HepG2 (cell line): ENCODE data around the gene IL1R1. TPM values are rescaled to one million over a fixed set of nuclear protein-coding genes. Genes with fewer than 3 reads are reported as not detected.

ENCODE experiments used
- CBX2 ChIP-seq, 2 experiments: fragments of 200-600 bp in 1 of 2; sonication (generic); formaldehyde crosslinking in 1 of 2; IDR thresholded peaks; 2 replicates each; pipeline versions ENCODE4 v1.7.0 to v1.8.1; 2018 to 2022; ENCODE audit warnings: low read depth in 2 of 2, low read length in 1 of 2, mild to moderate bottlenecking in 1 of 2, missing genetic modification reagents in 1 of 2
- CENPT ChIP-seq: sonication (generic); formaldehyde crosslinking; IDR thresholded peaks from 2 replicates; pipeline ENCODE4 v1.8.0; 2022; ENCODE audit warnings: low read depth, mild to moderate bottlenecking, moderate library complexity, missing genetic modification reagents
- MAFK ChIP-seq, 2 experiments: IDR thresholded peaks in 1 of 2; conservative IDR thresholded peaks in 1 of 2; 2 replicates each; pipeline ENCODE4 v1.6.1; 2011; ENCODE audit warnings: improper control_type of control experiment in 2 of 2, low read length in 2 of 2
- MTA1 ChIP-seq: sonication (generic); formaldehyde crosslinking; IDR thresholded peaks from 2 replicates; pipeline ENCODE4 v1.4.0; 2020; ENCODE audit warnings: missing genetic modification reagents, mild to moderate bottlenecking, borderline replicate concordance
- RFX3 ChIP-seq: IDR thresholded peaks from 2 replicates; pipeline ENCODE4 v1.6.1; 2016; ENCODE audit warnings: missing biosample characterization, missing genetic modification reagents
- SP5 ChIP-seq: IDR thresholded peaks from 2 replicates; pipeline ENCODE4 v1.6.1; 2016; ENCODE audit warnings: low read depth, borderline replicate concordance
- TCF7 ChIP-seq: sonication (generic); IDR thresholded peaks from 2 replicates; pipeline ENCODE4 v1.6.1; 2016; ENCODE audit warnings: antibody characterized with exemption, low read depth
- ZNF136 ChIP-seq: sonication (generic); formaldehyde crosslinking; IDR thresholded peaks from 2 replicates; pipeline ENCODE4 v1.8.1; 2022; ENCODE audit warnings: low read depth, mild to moderate bottlenecking, moderate library complexity, missing genetic modification reagents
- ZNF354B ChIP-seq: sonication (generic); formaldehyde crosslinking; IDR thresholded peaks from 2 replicates; pipeline ENCODE4 v1.8.0; 2022; ENCODE audit warnings: mild to moderate bottlenecking, missing genetic modification reagents
- ZNF431 ChIP-seq: sonication (generic); formaldehyde crosslinking; IDR thresholded peaks from 2 replicates; pipeline ENCODE4 v1.9.0; 2022; ENCODE audit warnings: missing genetic modification reagents, low read depth, mild to moderate bottlenecking, borderline replicate concordance
- polyA plus RNA-seq, 8 experiments: library from polyadenylated mRNA; depleted of rRNA in 3 of 8; stranded (reverse) in 7 of 8; unstranded in 1 of 8; fragments of >200 nt; fragmentation: Illumina TruSeq in 4 of 8; extraction: Trizol in 4 of 8; gene quantifications; 2 replicates each; pipeline versions ENCODE4 v1.2.1 to v1.2.3, GENCODE V29; 2011 to 2016; ENCODE audit warnings: low read depth in 4 of 8, missing spikeins in 1 of 8, mixed read lengths in 1 of 8; ENCODE audit not compliant: insufficient read depth in 1 of 8
- total RNA-seq, 5 experiments: library from RNA; depleted of rRNA; stranded (reverse); fragments of >200 nt; fragmentation: Illumina TruSeq; extraction: Trizol; gene quantifications; 2 replicates each; pipeline ENCODE4 v1.2.3, GENCODE V29; 2016; ENCODE audit warnings: low read depth in 1 of 5
- TF ChIP-seq, protein P1 (sequence below): IDR thresholded peaks from 2 replicates; pipeline ENCODE4 v1.6.1; 2016; ENCODE audit warnings: control low read depth
- TF ChIP-seq, protein P2 (sequence below): sonication (generic); formaldehyde crosslinking; IDR thresholded peaks from 2 replicates; pipeline ENCODE4 v1.4.0; 2020; ENCODE audit warnings: missing genetic modification reagents
- TF ChIP-seq, protein P3 (sequence below): sonication (generic); formaldehyde crosslinking; IDR thresholded peaks from one replicate; pipeline ENCODE4 v1.5.1; 2020; ENCODE audit warnings: mild to moderate bottlenecking, missing genetic modification reagents; ENCODE audit errors: not compliant biosample characterization

IL1R1 gene
- total and polyA plus RNA-seq, 2 of the 13 experiments (the other 11 are each of a cell fraction or from before 2014, with no cell fraction given): 38.0 to 93.1 TPM

DNA sequence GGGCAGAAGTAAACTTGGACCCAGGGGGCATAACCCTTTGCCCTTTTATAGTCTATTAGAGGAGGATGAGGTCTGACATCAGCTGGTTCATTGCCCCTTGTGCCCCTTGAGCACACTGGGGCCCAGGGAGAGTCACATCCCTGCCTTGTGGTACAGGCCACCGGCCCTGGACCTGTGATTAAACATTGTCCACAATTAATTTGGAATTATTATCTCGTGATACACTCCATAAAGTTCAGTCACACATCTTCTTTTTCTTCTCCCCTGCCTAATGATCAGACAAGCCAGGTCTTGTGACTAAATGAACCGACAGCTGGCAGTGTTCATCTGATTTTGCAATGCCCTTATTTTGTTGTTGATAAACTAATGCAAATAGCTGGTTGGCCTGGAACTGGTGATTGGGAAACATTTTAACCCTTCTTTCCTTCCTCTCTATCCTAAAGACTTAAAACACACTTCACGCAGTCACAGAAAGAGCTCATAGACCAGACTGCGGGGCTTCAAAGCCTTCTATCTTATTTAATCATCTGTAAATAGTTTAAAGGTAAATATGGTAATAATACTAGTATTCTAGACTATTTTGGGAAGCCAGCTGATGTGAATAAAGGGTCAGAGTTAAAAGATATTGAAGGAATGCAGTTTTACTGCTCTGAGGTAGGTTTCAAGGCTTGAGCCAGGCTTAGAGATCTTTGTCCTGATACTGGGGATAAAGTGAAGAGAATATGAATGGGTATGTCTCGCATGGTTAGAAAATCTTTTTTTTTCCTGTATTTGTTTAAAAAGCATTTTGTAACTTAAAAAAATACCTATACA is 13.4 kb downstream of the IL1R1 start (continued):
- peak; percentile 58 for TF ChIP-seq SP5
- TF ChIP-seq, protein P1, sequence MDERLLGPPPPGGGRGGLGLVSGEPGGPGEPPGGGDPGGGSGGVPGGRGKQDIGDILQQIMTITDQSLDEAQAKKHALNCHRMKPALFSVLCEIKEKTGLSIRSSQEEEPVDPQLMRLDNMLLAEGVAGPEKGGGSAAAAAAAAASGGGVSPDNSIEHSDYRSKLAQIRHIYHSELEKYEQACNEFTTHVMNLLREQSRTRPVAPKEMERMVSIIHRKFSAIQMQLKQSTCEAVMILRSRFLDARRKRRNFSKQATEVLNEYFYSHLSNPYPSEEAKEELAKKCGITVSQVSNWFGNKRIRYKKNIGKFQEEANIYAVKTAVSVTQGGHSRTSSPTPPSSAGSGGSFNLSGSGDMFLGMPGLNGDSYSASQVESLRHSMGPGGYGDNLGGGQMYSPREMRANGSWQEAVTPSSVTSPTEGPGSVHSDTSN (CRISPR knock-in tag): no peak
- TF ChIP-seq, protein P2, sequence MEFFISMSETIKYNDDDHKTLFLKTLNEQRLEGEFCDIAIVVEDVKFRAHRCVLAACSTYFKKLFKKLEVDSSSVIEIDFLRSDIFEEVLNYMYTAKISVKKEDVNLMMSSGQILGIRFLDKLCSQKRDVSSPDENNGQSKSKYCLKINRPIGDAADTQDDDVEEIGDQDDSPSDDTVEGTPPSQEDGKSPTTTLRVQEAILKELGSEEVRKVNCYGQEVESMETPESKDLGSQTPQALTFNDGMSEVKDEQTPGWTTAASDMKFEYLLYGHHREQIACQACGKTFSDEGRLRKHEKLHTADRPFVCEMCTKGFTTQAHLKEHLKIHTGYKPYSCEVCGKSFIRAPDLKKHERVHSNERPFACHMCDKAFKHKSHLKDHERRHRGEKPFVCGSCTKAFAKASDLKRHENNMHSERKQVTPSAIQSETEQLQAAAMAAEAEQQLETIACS: no peak
- TF ChIP-seq MTA1 (CRISPR knock-in tag): no peak; the same call in none of the 2 replicates
- TF ChIP-seq, protein P3, sequence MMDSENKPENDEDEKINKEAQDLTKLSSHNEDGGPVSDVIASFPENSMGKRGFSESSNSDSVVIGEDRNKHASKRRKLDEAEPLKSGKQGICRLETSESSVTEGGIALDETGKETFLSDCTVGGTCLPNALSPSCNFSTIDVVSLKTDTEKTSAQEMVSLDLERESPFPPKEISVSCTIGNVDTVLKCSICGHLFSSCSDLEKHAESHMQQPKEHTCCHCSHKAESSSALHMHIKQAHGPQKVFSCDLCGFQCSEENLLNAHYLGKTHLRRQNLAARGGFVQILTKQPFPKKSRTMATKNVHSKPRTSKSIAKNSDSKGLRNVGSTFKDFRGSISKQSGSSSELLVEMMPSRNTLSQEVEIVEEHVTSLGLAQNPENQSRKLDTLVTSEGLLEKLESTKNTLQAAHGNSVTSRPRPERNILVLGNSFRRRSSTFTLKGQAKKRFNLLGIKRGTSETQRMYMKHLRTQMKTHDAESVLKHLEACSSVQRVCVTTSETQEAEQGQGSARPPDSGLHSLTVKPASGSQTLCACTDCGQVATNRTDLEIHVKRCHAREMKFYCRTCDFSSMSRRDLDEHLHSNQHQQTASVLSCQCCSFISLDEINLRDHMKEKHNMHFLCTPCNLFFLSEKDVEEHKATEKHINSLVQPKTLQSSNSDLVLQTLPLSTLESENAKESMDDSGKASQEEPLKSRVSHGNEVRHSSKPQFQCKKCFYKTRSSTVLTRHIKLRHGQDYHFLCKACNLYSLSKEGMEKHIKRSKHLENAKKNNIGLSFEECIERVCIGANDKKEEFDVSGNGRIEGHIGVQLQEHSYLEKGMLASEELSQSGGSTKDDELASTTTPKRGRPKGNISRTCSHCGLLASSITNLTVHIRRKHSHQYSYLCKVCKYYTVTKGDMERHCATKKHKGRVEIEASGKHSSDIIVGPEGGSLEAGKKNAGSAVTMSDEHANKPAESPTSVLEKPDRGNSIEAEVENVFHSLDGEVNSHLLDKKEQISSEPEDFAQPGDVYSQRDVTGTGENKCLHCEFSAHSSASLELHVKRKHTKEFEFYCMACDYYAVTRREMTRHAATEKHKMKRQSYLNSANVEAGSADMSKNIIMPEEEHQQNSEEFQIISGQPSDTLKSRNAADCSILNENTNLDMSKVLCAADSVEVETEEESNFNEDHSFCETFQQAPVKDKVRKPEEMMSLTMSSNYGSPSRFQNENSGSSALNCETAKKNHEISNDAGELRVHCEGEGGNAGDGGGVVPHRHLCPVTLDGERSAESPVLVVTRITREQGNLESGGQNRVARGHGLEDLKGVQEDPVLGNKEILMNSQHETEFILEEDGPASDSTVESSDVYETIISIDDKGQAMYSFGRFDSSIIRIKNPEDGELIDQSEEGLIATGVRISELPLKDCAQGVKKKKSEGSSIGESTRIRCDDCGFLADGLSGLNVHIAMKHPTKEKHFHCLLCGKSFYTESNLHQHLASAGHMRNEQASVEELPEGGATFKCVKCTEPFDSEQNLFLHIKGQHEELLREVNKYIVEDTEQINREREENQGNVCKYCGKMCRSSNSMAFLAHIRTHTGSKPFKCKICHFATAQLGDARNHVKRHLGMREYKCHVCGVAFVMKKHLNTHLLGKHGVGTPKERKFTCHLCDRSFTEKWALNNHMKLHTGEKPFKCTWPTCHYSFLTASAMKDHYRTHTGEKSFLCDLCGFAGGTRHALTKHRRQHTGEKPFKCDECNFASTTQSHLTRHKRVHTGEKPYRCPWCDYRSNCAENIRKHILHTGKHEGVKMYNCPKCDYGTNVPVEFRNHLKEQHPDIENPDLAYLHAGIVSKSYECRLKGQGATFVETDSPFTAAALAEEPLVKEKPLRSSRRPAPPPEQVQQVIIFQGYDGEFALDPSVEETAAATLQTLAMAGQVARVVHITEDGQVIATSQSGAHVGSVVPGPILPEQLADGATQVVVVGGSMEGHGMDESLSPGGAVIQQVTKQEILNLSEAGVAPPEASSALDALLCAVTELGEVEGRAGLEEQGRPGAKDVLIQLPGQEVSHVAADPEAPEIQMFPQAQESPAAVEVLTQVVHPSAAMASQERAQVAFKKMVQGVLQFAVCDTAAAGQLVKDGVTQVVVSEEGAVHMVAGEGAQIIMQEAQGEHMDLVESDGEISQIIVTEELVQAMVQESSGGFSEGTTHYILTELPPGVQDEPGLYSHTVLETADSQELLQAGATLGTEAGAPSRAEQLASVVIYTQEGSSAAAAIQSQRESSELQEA (CRISPR knock-in tag): no peak
- TF ChIP-seq CBX2 (IDR thresholded peaks at IDR 0.05; ENCODE audit: low read depth, low read length): no peak
- no peak for TF ChIP-seq CBX2 (CRISPR knock-in tag; IDR thresholded peaks at IDR 0.05; ENCODE audit: low read depth)
- TF ChIP-seq TCF7: peak; percentile 100
- TF ChIP-seq CENPT (CRISPR knock-in tag): no peak
- TF ChIP-seq ZNF431: 0 out of 2 replicates have a peak, but pooled peaks have one; percentile 38
- no peak for TF ChIP-seq ZNF354B (CRISPR knock-in tag)
- no peak for TF ChIP-seq RFX3 (CRISPR knock-in tag)
- TF ChIP-seq MAFK (conservative IDR thresholded peaks at IDR 0.05 in 1 of 2, IDR thresholded peaks at IDR 0.05 in 1 of 2; ENCODE audit: low read length in 2 of 2): peak in 1 of 2 experiments; percentile 65; a peak in 2 of 4 replicates
- TF ChIP-seq ZNF136 (CRISPR knock-in tag): 0 out of 2 replicates have a peak, but pooled peaks have one; percentile 75
